HepG2 (cell line): ENCODE measurements around the gene RGN. TPM values are rescaled to one million over a fixed set of nuclear protein-coding genes. Genes with fewer than 3 reads are reported as not detected.
A peak's percentile ranks its signal among the peaks of the same experiment; 100 is the strongest.

Experiments used
- ARNT ChIP-seq: fragments of 450-650 bp; IDR thresholded peaks from 2 replicates; pipeline ENCODE4 v1.6.1; 2017
- EHMT2 ChIP-seq: fragments of 200-600 bp; sonication (generic); IDR thresholded peaks from 2 replicates; pipeline ENCODE4 v1.7.0; 2017; ENCODE audit warnings: antibody characterized with exemption, low read depth, low read length, borderline replicate concordance
- ELF3 ChIP-seq: IDR thresholded peaks from 2 replicates; pipeline ENCODE4 v1.6.1; 2016; ENCODE audit warnings: missing genetic modification reagents, missing compliant biosample characterization
- KLF11 ChIP-seq: IDR thresholded peaks from 2 replicates; pipeline ENCODE4 v1.6.1; 2016; ENCODE audit warnings: missing compliant biosample characterization
- MEIS1 ChIP-seq: sonication (generic); formaldehyde crosslinking; IDR thresholded peaks from 2 replicates; pipeline ENCODE4 v1.9.0; 2021; ENCODE audit warnings: mild to moderate bottlenecking, missing genetic modification reagents, moderate library complexity, borderline replicate concordance
- NFE2L1 ChIP-seq: sonication (generic); formaldehyde crosslinking; IDR thresholded peaks from 2 replicates; pipeline ENCODE4 v1.4.0; 2020; ENCODE audit warnings: missing genetic modification reagents, mild to moderate bottlenecking, borderline replicate concordance
- NR2C2 ChIP-seq: sonication (generic); formaldehyde crosslinking; IDR thresholded peaks from 2 replicates; pipeline ENCODE4 v1.4.0; 2020; ENCODE audit warnings: missing genetic modification reagents, mild to moderate bottlenecking, moderate library complexity, borderline replicate concordance
- SP5 ChIP-seq: IDR thresholded peaks from 2 replicates; pipeline ENCODE4 v1.6.1; 2016; ENCODE audit warnings: low read depth, borderline replicate concordance
- SRSF1 ChIP-seq: fragments of 200-400 bp; formaldehyde crosslinking; optimal IDR thresholded peaks from 2 replicates; pipeline ENCODE3; 2017; ENCODE audit warnings: mild to moderate bottlenecking, low read depth, low read length, moderate library complexity
- TARDBP ChIP-seq: sonication (generic); formaldehyde crosslinking; IDR thresholded peaks from 2 replicates; pipeline ENCODE4 v1.8.0; 2022; ENCODE audit warnings: mild to moderate bottlenecking, missing genetic modification reagents
- ZBTB42 ChIP-seq: sonication (generic); formaldehyde crosslinking; IDR thresholded peaks from 2 replicates; pipeline ENCODE4 v1.5.0; 2020; ENCODE audit warnings: mild to moderate bottlenecking, missing genetic modification reagents
- ZNF235 ChIP-seq: sonication (generic); formaldehyde crosslinking; IDR thresholded peaks from 2 replicates; pipeline ENCODE4 v1.8.1; 2023; ENCODE audit warnings: mild to moderate bottlenecking, missing genetic modification reagents, borderline replicate concordance
- ZNF775 ChIP-seq: sonication (generic); formaldehyde crosslinking; IDR thresholded peaks from 2 replicates; pipeline ENCODE4 v1.4.0; 2020; ENCODE audit warnings: missing genetic modification reagents, mild to moderate bottlenecking, moderate library complexity, borderline replicate concordance
- ZSCAN22 ChIP-seq: sonication (generic); formaldehyde crosslinking; IDR thresholded peaks from 2 replicates; pipeline ENCODE4 v1.4.0; 2020; ENCODE audit warnings: mild to moderate bottlenecking, missing genetic modification reagents
- ZSCAN25 ChIP-seq: sonication (generic); formaldehyde crosslinking; IDR thresholded peaks from 2 replicates; pipeline ENCODE4 v1.8.0; 2022; ENCODE audit warnings: mild to moderate bottlenecking, missing genetic modification reagents
- polyA plus RNA-seq, 8 experiments: library from polyadenylated mRNA; depleted of rRNA in 3 of 8; stranded (reverse) in 7 of 8; unstranded in 1 of 8; fragments of >200 nt; fragmentation: Illumina TruSeq in 4 of 8; extraction: Trizol in 4 of 8; gene quantifications; 2 replicates each; pipeline versions ENCODE4 v1.2.1 to v1.2.3, GENCODE V29; 2011 to 2016; ENCODE audit warnings: low read depth in 4 of 8, missing spikeins in 1 of 8, mixed read lengths in 1 of 8; ENCODE audit not compliant: insufficient read depth in 1 of 8
- total RNA-seq, 5 experiments: library from RNA; depleted of rRNA; stranded (reverse); fragments of >200 nt; fragmentation: Illumina TruSeq; extraction: Trizol; gene quantifications; 2 replicates each; pipeline ENCODE4 v1.2.3, GENCODE V29; 2016; ENCODE audit warnings: low read depth in 1 of 5
- TF ChIP-seq, protein P1 (sequence below): IDR thresholded peaks from 2 replicates; pipeline ENCODE4 v1.6.1; 2016
- TF ChIP-seq, protein P2 (sequence below): sonication (generic); formaldehyde crosslinking; IDR thresholded peaks from 2 replicates; pipeline ENCODE4 v1.4.0; 2020; ENCODE audit warnings: missing genetic modification reagents
- TF ChIP-seq, protein P3 (sequence below): sonication (generic); formaldehyde crosslinking; IDR thresholded peaks from 2 replicates; pipeline ENCODE4 v1.4.0; 2020; ENCODE audit warnings: missing genetic modification reagents
- TF ChIP-seq, protein P4 (sequence below): sonication (generic); formaldehyde crosslinking; IDR thresholded peaks from 2 replicates; pipeline ENCODE4 v1.4.0; 2020; ENCODE audit warnings: missing genetic modification reagents, borderline replicate concordance
- TF ChIP-seq, protein P5 (sequence below): sonication (generic); formaldehyde crosslinking; IDR thresholded peaks from 2 replicates; pipeline ENCODE4 v1.4.0; 2020; ENCODE audit warnings: missing genetic modification reagents
- TF ChIP-seq, protein P6 (sequence below): sonication (generic); IDR thresholded peaks from 2 replicates; pipeline ENCODE4 v1.6.1; 2016; ENCODE audit warnings: low read depth, borderline replicate concordance

Gene RGN
- total and polyA plus RNA-seq, 2 of the 13 experiments (the other 11 are each of a cell fraction or from before 2014, with no cell fraction given) = 19.6 to 74.4 TPM

DNA sequence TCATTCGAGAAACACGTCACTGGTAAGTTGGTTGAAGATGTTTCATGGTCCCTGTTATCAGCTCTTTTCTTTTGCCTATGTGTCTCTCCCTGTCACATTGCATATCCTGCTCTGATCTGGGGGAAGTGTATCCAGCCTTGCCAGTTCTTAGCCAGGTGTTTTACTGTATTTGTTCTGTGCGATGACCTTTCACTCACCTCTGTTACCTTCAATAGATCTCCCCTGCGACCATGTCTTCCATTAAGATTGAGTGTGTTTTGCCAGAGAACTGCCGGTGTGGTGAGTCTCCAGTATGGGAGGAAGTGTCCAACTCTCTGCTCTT lies 2.6 kb downstream of the RGN start (continued):
- TF ChIP-seq SRSF1 = no peak
- TF ChIP-seq, protein P1, sequence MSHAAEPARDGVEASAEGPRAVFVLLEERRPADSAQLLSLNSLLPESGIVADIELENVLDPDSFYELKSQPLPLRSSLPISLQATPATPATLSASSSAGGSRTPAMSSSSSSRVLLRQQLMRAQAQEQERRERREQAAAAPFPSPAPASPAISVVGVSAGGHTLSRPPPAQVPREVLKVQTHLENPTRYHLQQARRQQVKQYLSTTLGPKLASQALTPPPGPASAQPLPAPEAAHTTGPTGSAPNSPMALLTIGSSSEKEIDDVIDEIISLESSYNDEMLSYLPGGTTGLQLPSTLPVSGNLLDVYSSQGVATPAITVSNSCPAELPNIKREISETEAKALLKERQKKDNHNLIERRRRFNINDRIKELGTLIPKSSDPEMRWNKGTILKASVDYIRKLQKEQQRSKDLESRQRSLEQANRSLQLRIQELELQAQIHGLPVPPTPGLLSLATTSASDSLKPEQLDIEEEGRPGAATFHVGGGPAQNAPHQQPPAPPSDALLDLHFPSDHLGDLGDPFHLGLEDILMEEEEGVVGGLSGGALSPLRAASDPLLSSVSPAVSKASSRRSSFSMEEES (CRISPR knock-in tag) = no peak
- TF ChIP-seq NR2C2 (CRISPR knock-in tag) = no peak
- TF ChIP-seq, protein P2, sequence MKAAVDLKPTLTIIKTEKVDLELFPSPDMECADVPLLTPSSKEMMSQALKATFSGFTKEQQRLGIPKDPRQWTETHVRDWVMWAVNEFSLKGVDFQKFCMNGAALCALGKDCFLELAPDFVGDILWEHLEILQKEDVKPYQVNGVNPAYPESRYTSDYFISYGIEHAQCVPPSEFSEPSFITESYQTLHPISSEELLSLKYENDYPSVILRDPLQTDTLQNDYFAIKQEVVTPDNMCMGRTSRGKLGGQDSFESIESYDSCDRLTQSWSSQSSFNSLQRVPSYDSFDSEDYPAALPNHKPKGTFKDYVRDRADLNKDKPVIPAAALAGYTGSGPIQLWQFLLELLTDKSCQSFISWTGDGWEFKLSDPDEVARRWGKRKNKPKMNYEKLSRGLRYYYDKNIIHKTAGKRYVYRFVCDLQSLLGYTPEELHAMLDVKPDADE (CRISPR knock-in tag) = no peak
- TF ChIP-seq, protein P3, sequence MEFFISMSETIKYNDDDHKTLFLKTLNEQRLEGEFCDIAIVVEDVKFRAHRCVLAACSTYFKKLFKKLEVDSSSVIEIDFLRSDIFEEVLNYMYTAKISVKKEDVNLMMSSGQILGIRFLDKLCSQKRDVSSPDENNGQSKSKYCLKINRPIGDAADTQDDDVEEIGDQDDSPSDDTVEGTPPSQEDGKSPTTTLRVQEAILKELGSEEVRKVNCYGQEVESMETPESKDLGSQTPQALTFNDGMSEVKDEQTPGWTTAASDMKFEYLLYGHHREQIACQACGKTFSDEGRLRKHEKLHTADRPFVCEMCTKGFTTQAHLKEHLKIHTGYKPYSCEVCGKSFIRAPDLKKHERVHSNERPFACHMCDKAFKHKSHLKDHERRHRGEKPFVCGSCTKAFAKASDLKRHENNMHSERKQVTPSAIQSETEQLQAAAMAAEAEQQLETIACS (CRISPR knock-in tag) = no peak
- TF ChIP-seq KLF11 = no peak
- no peak for TF ChIP-seq ZBTB42
- TF ChIP-seq ELF3 (CRISPR knock-in tag) = no peak; the same call in 1 of the 2 replicates
- TF ChIP-seq SP5 = no peak
- no peak for TF ChIP-seq EHMT2
- TF ChIP-seq, protein P4, sequence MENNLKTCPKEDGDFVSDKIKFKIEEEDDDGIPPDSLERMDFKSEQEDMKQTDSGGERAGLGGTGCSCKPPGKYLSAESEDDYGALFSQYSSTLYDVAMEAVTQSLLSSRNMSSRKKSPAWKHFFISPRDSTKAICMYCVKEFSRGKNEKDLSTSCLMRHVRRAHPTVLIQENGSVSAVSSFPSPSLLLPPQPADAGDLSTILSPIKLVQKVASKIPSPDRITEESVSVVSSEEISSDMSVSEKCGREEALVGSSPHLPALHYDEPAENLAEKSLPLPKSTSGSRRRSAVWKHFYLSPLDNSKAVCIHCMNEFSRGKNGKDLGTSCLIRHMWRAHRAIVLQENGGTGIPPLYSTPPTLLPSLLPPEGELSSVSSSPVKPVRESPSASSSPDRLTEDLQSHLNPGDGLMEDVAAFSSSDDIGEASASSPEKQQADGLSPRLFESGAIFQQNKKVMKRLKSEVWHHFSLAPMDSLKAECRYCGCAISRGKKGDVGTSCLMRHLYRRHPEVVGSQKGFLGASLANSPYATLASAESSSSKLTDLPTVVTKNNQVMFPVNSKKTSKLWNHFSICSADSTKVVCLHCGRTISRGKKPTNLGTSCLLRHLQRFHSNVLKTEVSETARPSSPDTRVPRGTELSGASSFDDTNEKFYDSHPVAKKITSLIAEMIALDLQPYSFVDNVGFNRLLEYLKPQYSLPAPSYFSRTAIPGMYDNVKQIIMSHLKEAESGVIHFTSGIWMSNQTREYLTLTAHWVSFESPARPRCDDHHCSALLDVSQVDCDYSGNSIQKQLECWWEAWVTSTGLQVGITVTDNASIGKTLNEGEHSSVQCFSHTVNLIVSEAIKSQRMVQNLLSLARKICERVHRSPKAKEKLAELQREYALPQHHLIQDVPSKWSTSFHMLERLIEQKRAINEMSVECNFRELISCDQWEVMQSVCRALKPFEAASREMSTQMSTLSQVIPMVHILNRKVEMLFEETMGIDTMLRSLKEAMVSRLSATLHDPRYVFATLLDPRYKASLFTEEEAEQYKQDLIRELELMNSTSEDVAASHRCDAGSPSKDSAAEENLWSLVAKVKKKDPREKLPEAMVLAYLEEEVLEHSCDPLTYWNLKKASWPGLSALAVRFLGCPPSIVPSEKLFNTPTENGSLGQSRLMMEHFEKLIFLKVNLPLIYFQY (CRISPR knock-in tag) = 0 out of 2 replicates have a peak, but pooled peaks have one; percentile 8
- TF ChIP-seq, protein P5, sequence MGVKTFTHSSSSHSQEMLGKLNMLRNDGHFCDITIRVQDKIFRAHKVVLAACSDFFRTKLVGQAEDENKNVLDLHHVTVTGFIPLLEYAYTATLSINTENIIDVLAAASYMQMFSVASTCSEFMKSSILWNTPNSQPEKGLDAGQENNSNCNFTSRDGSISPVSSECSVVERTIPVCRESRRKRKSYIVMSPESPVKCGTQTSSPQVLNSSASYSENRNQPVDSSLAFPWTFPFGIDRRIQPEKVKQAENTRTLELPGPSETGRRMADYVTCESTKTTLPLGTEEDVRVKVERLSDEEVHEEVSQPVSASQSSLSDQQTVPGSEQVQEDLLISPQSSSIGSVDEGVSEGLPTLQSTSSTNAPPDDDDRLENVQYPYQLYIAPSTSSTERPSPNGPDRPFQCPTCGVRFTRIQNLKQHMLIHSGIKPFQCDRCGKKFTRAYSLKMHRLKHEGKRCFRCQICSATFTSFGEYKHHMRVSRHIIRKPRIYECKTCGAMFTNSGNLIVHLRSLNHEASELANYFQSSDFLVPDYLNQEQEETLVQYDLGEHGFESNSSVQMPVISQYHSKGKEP (CRISPR knock-in tag) = no peak
- no peak for TF ChIP-seq ZNF775 (CRISPR knock-in tag)
- no peak for TF ChIP-seq MEIS1 (CRISPR knock-in tag)
- TF ChIP-seq NFE2L1 = no peak
- no peak for TF ChIP-seq TARDBP (CRISPR knock-in tag)
- no peak for TF ChIP-seq ARNT
- no peak for TF ChIP-seq ZSCAN22
- TF ChIP-seq ZNF235 (CRISPR knock-in tag) = no peak
- TF ChIP-seq ZSCAN25 (CRISPR knock-in tag) = no peak
- TF ChIP-seq, protein P6, sequence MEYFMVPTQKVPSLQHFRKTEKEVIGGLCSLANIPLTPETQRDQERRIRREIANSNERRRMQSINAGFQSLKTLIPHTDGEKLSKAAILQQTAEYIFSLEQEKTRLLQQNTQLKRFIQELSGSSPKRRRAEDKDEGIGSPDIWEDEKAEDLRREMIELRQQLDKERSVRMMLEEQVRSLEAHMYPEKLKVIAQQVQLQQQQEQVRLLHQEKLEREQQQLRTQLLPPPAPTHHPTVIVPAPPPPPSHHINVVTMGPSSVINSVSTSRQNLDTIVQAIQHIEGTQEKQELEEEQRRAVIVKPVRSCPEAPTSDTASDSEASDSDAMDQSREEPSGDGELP = peak; percentile 31; the same call in 1 of the 2 replicates
